ENCODE measurements around the gene INAFM1. TPM values are rescaled to one million over a fixed set of nuclear protein-coding genes. Genes with fewer than 3 reads are reported as not detected.

Gene INAFM1
- total and polyA plus RNA-seq, 9 of the 15 experiments (the other 6 are each of a cell fraction or from before 2014, with no cell fraction given) = 0.71 to 30.9 (median 3.1) TPM

DNA sequence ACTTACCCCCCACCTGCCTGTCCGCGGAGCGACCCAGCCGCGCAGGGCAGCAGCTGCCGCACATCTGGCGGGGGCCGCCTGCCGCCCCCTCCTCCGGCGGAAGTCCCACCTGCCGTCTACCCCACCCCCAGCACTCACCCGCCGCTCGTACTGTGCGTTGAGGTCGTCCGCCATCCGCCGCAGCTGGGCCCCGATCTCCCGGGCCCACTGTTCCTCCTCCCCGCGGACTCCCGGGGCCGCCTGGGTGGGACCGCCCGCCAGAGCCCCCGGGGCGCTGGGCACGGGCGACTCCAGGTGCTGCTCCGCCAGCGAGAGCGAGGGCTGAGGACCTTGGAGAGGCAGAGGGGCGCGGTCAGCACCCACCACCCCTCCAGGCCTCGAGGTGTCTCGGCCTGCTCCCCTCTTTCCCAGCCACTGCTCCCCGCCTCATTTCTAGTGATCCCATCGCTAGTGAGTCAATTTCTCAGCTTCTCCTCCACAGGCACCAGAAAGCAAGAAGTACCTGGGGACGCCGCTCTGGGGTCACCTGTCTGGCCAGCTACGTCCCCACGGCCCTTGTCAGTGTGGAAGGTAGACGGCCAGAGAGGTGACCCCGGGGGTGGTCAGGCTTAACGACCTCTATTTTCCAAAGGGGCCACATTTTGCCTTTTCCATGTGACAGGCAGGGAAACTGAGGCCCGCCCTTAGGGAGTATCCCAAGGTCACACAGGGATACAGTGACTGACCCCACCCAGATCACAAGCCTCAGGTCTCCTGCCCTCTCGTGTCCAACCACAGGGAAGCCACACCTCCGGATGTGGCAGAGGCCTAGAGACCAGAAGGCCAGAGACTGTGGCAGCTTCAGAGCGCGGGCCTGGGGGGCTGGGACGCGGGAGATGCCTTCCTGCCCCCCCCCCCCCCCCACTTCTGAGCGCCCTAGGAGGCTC, 48.0 kb upstream of the INAFM1 start (continued):
- TF ChIP-seq, protein P1, sequence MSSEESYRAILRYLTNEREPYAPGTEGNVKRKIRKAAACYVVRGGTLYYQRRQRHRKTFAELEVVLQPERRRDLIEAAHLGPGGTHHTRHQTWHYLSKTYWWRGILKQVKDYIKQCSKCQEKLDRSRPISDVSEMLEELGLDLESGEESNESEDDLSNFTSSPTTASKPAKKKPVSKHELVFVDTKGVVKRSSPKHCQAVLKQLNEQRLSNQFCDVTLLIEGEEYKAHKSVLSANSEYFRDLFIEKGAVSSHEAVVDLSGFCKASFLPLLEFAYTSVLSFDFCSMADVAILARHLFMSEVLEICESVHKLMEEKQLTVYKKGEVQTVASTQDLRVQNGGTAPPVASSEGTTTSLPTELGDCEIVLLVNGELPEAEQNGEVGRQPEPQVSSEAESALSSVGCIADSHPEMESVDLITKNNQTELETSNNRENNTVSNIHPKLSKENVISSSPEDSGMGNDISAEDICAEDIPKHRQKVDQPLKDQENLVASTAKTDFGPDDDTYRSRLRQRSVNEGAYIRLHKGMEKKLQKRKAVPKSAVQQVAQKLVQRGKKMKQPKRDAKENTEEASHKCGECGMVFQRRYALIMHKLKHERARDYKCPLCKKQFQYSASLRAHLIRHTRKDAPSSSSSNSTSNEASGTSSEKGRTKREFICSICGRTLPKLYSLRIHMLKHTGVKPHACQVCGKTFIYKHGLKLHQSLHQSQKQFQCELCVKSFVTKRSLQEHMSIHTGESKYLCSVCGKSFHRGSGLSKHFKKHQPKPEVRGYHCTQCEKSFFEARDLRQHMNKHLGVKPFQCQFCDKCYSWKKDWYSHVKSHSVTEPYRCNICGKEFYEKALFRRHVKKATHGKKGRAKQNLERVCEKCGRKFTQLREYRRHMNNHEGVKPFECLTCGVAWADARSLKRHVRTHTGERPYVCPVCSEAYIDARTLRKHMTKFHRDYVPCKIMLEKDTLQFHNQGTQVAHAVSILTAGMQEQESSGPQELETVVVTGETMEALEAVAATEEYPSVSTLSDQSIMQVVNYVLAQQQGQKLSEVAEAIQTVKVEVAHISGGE (CRISPR knock-in tag; IDR thresholded peaks at IDR 0.05) = 0 out of 6 replicates have a peak, but pooled peaks of 1 of the 3 experiments have one; percentile 13
- TF ChIP-seq, protein P2, sequence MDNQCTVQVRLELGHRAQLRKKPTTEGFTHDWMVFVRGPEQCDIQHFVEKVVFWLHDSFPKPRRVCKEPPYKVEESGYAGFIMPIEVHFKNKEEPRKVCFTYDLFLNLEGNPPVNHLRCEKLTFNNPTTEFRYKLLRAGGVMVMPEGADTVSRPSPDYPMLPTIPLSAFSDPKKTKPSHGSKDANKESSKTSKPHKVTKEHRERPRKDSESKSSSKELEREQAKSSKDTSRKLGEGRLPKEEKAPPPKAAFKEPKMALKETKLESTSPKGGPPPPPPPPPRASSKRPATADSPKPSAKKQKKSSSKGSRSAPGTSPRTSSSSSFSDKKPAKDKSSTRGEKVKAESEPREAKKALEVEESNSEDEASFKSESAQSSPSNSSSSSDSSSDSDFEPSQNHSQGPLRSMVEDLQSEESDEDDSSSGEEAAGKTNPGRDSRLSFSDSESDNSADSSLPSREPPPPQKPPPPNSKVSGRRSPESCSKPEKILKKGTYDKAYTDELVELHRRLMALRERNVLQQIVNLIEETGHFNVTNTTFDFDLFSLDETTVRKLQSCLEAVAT (IDR thresholded peaks at IDR 0.05) = peak; percentile 95 to 96
- TF ChIP-seq, protein P3, sequence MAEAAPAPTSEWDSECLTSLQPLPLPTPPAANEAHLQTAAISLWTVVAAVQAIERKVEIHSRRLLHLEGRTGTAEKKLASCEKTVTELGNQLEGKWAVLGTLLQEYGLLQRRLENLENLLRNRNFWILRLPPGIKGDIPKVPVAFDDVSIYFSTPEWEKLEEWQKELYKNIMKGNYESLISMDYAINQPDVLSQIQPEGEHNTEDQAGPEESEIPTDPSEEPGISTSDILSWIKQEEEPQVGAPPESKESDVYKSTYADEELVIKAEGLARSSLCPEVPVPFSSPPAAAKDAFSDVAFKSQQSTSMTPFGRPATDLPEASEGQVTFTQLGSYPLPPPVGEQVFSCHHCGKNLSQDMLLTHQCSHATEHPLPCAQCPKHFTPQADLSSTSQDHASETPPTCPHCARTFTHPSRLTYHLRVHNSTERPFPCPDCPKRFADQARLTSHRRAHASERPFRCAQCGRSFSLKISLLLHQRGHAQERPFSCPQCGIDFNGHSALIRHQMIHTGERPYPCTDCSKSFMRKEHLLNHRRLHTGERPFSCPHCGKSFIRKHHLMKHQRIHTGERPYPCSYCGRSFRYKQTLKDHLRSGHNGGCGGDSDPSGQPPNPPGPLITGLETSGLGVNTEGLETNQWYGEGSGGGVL (CRISPR knock-in tag; IDR thresholded peaks at IDR 0.05) = no peak
- TF ChIP-seq ZNF444 (CRISPR knock-in tag; IDR thresholded peaks at IDR 0.05) = no peak
- TF ChIP-seq, protein P4, sequence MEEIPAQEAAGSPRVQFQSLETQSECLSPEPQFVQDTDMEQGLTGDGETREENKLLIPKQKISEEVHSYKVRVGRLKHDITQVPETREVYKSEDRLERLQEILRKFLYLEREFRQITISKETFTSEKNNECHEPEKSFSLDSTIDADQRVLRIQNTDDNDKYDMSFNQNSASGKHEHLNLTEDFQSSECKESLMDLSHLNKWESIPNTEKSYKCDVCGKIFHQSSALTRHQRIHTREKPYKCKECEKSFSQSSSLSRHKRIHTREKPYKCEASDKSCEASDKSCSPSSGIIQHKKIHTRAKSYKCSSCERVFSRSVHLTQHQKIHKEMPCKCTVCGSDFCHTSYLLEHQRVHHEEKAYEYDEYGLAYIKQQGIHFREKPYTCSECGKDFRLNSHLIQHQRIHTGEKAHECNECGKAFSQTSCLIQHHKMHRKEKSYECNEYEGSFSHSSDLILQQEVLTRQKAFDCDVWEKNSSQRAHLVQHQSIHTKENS (CRISPR knock-in tag; IDR thresholded peaks at IDR 0.05) = no peak; the same call in 1 of the 2 replicates
- TF ChIP-seq RFX5 (IDR thresholded peaks at IDR 0.05; ENCODE audit: low read depth, low read length) = no peak
- TF ChIP-seq ZNF165 (CRISPR knock-in tag; IDR thresholded peaks at IDR 0.05; ENCODE audit: borderline replicate concordance) = no peak; the same call in 1 of the 2 replicates
- no peak for TF ChIP-seq ZNF695 (CRISPR knock-in tag; IDR thresholded peaks at IDR 0.05)
- peak; percentile 94 for TF ChIP-seq POLR2A (conservative IDR thresholded peaks at IDR 0.05)
- TF ChIP-seq SMAD3 (CRISPR knock-in tag; conservative IDR thresholded peaks at IDR 0.05) = no peak; the same call in 1 of the 2 replicates
- TF ChIP-seq C11orf30 (IDR thresholded peaks at IDR 0.05; ENCODE audit: low read depth) = no peak
- TF ChIP-seq, protein P5, sequence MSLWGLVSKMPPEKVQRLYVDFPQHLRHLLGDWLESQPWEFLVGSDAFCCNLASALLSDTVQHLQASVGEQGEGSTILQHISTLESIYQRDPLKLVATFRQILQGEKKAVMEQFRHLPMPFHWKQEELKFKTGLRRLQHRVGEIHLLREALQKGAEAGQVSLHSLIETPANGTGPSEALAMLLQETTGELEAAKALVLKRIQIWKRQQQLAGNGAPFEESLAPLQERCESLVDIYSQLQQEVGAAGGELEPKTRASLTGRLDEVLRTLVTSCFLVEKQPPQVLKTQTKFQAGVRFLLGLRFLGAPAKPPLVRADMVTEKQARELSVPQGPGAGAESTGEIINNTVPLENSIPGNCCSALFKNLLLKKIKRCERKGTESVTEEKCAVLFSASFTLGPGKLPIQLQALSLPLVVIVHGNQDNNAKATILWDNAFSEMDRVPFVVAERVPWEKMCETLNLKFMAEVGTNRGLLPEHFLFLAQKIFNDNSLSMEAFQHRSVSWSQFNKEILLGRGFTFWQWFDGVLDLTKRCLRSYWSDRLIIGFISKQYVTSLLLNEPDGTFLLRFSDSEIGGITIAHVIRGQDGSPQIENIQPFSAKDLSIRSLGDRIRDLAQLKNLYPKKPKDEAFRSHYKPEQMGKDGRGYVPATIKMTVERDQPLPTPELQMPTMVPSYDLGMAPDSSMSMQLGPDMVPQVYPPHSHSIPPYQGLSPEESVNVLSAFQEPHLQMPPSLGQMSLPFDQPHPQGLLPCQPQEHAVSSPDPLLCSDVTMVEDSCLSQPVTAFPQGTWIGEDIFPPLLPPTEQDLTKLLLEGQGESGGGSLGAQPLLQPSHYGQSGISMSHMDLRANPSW (CRISPR knock-in tag; IDR thresholded peaks at IDR 0.05) = no peak
- TF ChIP-seq CEBPB (tag; IDR thresholded peaks at IDR 0.05) = no peak
- TF ChIP-seq TAL1 (IDR thresholded peaks at IDR 0.05) = no peak

Data from K562 (cell line).